ENCODE results near the gene FAM168A. TPM values are rescaled to one million over a fixed set of nuclear protein-coding genes. Genes with fewer than 3 reads are reported as not detected.

FAM168A gene
- total and polyA plus RNA-seq, 10 of the 15 experiments (the other 5 are each of a cell fraction or from before 2014, with no cell fraction given), result 1.7 to 20.0 (median 10.0) TPM

DNA sequence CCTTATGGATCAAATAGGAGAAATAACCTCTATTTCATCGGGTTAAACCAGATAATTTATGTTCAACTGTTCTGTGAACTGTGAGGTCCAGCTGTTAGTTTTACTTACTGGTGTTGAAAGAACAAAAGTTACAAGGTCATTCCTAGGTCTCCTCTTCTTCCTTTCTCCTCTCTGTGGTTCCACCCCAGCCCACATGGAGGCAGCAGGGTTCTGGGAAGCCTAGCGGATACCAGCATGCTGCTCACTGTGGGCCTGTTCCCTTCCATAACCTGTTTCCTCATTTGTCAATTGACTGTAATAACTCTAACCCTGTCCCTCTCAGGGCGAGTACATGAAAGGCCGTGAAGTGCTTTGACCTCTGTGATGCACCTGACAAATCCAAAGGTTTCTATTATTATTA lies 193.9 kb downstream of the FAM168A start:
- H2AFZ ChIP-seq (ENCODE audit: control insufficient read depth, low read depth, low read length), result no peak overlapping the region
- DNase-seq (ENCODE audit: low read depth, low spot score), result no peak
- FAIRE-seq, result no peak
- H3K4me1 ChIP-seq (ENCODE audit: control insufficient read depth, insufficient read depth, low read length), result no peaks in the 10 kb centered on the region
- H3K4me2 ChIP-seq (ENCODE audit: control insufficient read depth, insufficient read depth), result no peak overlapping the region
- H3K4me3 ChIP-seq, result no peak overlapping the region
- ChIA-PET CTCF (interaction anchor here (0.6 to 25.6 kb wide), 6 partner anchors 11 to 257 kb away, joined by 3 to 400 read pairs (median 6); no protein-coding TSS in a partner anchor), POLR2A (no interaction called here), SMC1A (ENCODE audit: uncharacterized antibody, unreplicated experiment) (interaction anchor here (1.6 to 3.7 kb wide), 3 partner anchors 10 to 304 kb away, joined by 3 to 17 read pairs (median 4); no protein-coding TSS in a partner anchor), RAD21 (ENCODE audit: unreplicated experiment) (interaction anchor here (0.6 to 3.3 kb wide), 2 partner anchors 54 to 97 kb away, joined by 3 to 14 read pairs; no protein-coding TSS in a partner anchor)
- ATAC-seq, result no peak
- no peak overlapping the region for H3K9ac ChIP-seq (ENCODE audit: control insufficient read depth, insufficient read depth, low read length)
- intact Hi-C loops (cut with micrococcal nuclease; ENCODE audit: unreplicated experiment) (no loop called here), in situ Hi-C loops (cut with MboI) (loop anchor here (5.0 kb wide), 1 partner anchor 258 kb away; no protein-coding TSS in a partner anchor)
- H3K36me3 ChIP-seq (ENCODE audit: control insufficient read depth in 2 of 2, insufficient read depth in 2 of 2, low read length in 1 of 2), result peaks cover 7 to 21% of the 10 kb centered on the region in 2 experiments
- no peaks in the 10 kb centered on the region for H3K79me2 ChIP-seq (ENCODE audit: control insufficient read depth, insufficient read depth, low read length)
- H3K9me3 ChIP-seq (replicated peaks; ENCODE audit: control insufficient read depth, insufficient read depth, low read length), result no peaks in the 10 kb centered on the region
- 73% methylated on average over 4 of the region's 4 CpGs for WGBS (ENCODE audit: insufficient coverage, insufficient replicate concordance, low lambda C conversion rate, missing lambda C conversion rate)
- no peaks in the 10 kb centered on the region for H3K27me3 ChIP-seq (replicated peaks in 1 of 2; ENCODE audit: control insufficient read depth in 2 of 2, insufficient read depth in 2 of 2, low read length in 1 of 2)
- H3K27ac ChIP-seq (ENCODE audit: control insufficient read depth, insufficient read depth), result no peak overlapping the region
- H4K20me1 ChIP-seq (ENCODE audit: control insufficient read depth, insufficient read depth), result no peaks in the 10 kb centered on the region
- TSS peak; percentile 11 for BruUV-seq (replicated peaks)
- TF ChIP-seq, protein P1, sequence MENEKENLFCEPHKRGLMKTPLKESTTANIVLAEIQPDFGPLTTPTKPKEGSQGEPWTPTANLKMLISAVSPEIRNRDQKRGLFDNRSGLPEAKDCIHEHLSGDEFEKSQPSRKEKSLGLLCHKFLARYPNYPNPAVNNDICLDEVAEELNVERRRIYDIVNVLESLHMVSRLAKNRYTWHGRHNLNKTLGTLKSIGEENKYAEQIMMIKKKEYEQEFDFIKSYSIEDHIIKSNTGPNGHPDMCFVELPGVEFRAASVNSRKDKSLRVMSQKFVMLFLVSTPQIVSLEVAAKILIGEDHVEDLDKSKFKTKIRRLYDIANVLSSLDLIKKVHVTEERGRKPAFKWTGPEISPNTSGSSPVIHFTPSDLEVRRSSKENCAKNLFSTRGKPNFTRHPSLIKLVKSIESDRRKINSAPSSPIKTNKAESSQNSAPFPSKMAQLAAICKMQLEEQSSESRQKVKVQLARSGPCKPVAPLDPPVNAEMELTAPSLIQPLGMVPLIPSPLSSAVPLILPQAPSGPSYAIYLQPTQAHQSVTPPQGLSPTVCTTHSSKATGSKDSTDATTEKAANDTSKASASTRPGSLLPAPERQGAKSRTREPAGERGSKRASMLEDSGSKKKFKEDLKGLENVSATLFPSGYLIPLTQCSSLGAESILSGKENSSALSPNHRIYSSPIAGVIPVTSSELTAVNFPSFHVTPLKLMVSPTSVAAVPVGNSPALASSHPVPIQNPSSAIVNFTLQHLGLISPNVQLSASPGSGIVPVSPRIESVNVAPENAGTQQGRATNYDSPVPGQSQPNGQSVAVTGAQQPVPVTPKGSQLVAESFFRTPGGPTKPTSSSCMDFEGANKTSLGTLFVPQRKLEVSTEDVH (IDR thresholded peaks at IDR 0.05; ENCODE audit: low read depth, partially characterized antibody), result no peak
- peak; percentile 47 for TF ChIP-seq RAD21 (IDR thresholded peaks at IDR 0.05; ENCODE audit: insufficient read depth, low read depth, low read length)
- no peak for TF ChIP-seq DPF2 (IDR thresholded peaks at IDR 0.05)
- TF ChIP-seq ZBTB11 (CRISPR knock-in tag; IDR thresholded peaks at IDR 0.05), result no peak
- TF ChIP-seq, protein P2, sequence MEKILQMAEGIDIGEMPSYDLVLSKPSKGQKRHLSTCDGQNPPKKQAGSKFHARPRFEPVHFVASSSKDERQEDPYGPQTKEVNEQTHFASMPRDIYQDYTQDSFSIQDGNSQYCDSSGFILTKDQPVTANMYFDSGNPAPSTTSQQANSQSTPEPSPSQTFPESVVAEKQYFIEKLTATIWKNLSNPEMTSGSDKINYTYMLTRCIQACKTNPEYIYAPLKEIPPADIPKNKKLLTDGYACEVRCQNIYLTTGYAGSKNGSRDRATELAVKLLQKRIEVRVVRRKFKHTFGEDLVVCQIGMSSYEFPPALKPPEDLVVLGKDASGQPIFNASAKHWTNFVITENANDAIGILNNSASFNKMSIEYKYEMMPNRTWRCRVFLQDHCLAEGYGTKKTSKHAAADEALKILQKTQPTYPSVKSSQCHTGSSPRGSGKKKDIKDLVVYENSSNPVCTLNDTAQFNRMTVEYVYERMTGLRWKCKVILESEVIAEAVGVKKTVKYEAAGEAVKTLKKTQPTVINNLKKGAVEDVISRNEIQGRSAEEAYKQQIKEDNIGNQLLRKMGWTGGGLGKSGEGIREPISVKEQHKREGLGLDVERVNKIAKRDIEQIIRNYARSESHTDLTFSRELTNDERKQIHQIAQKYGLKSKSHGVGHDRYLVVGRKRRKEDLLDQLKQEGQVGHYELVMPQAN (conservative IDR thresholded peaks at IDR 0.05), result no peak
- TF ChIP-seq KAT2A (conservative IDR thresholded peaks at IDR 0.05; ENCODE audit: control insufficient read depth, low read depth, low read length), result no peak
- TF ChIP-seq SMC3 (IDR thresholded peaks at IDR 0.05; ENCODE audit: borderline replicate concordance, low read length), result 0 out of 2 replicates have a peak, but pooled peaks have one; percentile 20
- TF ChIP-seq, protein P3, sequence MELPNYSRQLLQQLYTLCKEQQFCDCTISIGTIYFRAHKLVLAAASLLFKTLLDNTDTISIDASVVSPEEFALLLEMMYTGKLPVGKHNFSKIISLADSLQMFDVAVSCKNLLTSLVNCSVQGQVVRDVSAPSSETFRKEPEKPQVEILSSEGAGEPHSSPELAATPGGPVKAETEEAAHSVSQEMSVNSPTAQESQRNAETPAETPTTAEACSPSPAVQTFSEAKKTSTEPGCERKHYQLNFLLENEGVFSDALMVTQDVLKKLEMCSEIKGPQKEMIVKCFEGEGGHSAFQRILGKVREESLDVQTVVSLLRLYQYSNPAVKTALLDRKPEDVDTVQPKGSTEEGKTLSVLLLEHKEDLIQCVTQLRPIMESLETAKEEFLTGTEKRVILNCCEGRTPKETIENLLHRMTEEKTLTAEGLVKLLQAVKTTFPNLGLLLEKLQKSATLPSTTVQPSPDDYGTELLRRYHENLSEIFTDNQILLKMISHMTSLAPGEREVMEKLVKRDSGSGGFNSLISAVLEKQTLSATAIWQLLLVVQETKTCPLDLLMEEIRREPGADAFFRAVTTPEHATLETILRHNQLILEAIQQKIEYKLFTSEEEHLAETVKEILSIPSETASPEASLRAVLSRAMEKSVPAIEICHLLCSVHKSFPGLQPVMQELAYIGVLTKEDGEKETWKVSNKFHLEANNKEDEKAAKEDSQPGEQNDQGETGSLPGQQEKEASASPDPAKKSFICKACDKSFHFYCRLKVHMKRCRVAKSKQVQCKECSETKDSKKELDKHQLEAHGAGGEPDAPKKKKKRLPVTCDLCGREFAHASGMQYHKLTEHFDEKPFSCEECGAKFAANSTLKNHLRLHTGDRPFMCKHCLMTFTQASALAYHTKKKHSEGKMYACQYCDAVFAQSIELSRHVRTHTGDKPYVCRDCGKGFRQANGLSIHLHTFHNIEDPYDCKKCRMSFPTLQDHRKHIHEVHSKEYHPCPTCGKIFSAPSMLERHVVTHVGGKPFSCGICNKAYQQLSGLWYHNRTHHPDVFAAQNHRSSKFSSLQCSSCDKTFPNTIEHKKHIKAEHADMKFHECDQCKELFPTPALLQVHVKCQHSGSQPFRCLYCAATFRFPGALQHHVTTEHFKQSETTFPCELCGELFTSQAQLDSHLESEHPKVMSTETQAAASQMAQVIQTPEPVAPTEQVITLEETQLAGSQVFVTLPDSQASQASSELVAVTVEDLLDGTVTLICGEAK (IDR thresholded peaks at IDR 0.05; ENCODE audit: borderline replicate concordance), result no peak
- TF ChIP-seq SUPT20H (IDR thresholded peaks at IDR 0.05; ENCODE audit: borderline replicate concordance, control insufficient read depth, low read depth, low read length), result no peak
- TF ChIP-seq CBX5 (IDR thresholded peaks at IDR 0.05; ENCODE audit: low read depth), result no peak
